NCI-H345 (cell line): ENCODE measurements around the gene MGAT4C.

Experiments
- DNase-seq: peaks from one replicate; lab custom pipeline; 2025; lab: John Stamatoyannopoulos, UW

Gene MGAT4C

DNA sequence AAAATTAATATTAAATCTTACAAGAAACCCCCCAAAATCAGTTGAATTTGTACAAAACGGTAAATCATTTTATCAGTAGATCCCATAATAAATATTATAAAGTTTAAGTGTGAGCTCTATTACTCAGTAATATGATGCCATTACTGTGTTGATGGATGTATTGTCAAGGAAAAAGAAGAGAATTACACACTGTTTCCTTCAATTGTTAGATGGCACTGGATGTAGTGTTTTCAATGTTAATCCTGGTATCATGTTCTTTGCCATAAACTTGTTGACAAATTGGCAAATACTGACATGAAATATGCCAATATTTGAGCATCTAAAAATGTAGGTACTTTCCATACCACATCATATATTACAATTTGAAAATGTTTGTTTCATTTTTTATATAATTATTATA is 280.5 kb downstream of the MGAT4C start:
- no peak for DNase-seq

DNA sequence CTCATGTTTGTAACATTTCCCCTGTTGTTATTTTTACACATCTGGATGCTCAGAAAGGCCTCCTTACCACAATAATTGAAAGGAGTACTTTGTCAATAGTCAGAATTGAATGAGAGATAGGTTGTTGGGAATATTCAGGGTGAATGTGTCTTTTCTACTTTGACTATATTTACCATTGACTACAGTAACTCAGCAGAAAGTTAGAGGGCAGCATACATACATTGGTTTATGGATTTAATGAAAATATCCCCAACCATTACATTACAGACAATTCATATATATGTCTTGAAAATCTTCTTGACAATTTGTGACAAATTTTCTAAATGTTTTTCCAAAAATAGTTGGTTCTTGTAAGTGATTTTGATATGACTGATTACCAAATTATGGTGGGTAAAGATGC is 284.4 kb downstream of the MGAT4C start:
- DNase-seq = no peak

DNA sequence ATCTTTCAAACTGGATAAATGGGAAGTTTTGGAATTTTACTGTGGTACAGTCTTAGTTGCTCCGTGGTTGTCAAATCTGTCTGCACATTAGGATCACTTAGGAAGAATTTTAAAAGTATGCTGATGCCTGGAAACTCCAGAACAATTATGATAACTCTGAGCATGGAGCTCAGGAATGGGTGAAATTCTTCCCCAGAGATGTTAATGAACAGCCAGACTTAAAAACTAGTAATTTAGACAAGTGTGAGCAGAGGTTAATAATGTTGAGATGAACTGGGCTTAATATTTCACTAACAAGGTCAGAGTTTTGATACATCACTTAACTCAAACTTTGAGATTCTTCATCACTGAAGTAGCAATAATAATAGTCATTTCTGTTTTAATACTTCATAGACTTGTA is 287.6 kb downstream of the MGAT4C start:
- DNase-seq = no peak

DNA sequence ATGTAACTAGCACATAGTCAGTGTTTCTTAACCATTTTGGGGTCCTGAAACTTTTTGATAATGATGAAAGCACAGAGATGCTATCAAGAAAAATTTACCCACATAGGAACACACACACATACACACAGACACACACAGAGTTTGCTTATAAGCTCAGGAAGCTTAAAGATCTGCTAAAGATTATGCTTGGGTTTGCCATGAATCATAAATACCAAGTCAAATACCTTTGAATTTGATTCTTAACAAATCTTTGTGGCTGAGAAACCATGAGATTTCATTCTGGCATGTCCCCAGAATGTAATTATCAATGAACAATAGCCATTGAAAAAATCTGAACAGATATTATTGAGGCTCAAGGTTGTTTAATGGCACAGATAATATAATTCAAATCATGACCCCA is 292.9 kb downstream of the MGAT4C start:
- DNase-seq = no peak

DNA sequence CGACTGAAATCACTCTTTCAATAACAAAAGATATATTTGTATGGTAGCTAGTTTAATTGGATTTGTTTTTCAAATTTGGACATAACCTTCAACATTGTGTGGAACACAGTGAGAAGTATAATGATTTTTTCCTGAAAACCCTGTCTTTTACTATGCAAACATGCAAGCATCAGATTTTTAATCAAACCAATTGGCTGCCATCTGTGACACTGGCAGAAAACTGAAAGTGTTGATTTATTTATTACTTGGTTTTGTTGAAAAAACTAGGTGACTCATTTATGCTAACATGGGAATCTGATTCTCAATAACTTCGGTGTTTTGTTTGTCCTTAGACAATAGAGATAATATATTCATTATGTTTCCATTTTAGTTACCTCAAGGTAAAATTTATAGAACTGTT is 300.1 kb downstream of the MGAT4C start:
- no peak for DNase-seq

DNA sequence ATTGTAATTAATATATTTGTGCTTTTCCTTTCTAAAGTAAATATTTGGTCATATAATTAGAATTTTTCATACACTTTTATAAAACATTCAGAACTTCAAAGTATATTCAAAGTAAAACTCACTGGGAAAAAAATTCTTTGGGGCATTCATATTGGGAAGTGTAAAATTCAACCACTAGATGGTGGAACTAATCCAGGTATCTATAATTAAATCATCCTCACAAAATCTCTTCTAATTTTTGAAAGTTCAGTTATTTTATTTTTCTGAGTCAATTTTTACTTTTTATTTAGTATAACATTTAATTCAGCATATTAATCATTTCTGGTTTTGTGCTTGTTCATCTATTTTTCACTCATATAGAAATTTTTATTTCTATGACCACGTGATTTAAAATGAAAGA is 301.1 kb downstream of the MGAT4C start:
- DNase-seq = no peak

DNA sequence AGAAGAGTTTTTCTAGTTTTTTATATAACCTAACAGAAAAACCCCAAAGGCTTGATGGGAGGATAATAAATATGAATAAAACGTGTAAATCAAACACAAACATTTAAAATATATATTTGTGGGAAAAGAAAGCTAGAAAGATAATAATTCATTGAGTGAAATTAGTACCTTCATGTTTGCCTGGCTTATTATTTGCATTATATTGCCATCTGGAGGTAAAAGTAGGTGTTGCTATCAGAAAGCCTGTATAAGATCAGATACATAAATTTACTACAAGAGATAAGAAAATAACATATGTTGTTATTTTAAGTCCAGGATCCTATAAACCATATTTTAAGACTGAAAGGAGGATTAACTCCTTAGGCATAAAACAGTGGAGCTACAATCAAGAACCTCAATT is 304.4 kb downstream of the MGAT4C start:
- peak; percentile 29 for DNase-seq

DNA sequence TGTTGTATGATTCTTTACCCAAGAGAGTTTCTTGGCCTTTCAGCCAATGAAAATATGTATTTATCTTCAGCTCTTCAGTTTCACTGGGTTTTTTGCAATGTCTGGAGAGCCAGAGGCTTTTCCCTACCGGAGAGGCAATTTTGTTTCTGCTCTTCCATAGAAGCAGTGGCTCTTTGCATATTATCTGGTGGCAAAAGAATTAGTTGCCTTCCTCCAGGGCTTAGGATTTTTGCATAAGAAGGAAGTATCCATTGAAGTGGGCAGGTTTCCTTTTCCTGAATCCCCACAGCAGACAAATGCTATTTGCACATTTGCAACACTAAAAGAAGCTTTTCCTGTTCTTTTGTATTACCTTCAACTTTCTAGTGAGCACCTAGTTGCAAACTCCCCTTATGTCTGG is 306.9 kb downstream of the MGAT4C start:
- no peak for DNase-seq

DNA sequence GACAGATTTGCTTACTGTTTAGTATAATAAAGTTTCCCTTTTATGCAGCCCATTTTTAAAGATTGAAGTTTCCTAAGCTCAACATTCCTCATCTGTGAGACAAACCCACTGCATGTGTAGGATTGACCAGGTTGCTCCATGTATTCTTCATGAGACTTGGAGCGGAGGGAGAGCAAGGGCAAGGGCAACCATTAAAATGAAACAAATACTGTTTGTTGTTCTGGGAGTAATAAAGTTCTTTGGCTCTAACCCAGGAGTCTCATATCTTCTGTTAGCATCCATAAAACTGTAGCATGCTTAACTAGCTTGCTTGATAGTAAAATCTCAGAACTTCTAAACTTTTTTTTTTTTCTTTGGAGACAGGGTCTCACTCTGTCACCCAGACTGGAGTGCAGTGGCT is 307.9 kb downstream of the MGAT4C start:
- no peak for DNase-seq

DNA sequence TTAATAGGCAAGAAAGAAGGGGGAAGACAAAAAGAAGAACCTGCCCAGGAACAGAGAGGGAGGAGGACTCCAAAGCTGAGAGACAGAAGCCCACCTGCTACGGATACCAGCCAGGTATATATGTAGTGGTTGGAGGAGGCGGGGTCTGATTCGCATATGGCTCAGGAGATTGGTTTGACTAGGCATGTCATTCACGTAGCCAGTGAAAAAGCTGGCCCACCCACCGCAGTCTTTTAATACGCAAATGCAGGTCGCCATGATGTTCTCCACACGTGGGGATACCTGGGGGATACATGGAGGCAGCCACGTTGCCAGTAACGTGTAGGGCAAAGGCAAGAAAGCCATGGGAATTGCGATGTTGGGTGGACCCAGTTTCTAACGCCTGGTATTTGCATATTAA is 308.9 kb downstream of the MGAT4C start:
- no peak for DNase-seq

DNA sequence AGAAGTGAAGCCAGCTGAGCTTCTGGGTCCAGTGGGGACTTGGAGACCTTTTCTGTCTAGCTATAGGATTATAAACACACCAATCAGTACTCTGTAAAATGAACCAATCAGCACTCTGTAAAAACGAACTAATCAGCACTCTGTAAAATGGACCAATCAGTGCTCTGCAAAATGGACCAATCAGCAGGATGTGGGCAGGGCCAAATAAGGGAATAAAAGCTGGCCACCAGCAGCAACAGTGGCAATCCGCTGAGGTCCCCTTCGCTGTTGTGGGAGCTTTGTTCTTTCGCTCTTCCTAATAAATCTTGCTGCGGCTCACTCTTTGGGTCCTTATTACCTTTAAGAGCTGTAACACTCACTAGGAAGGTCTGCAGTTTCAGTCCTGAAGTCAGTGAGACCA is 309.8 kb downstream of the MGAT4C start:
- no peak for DNase-seq

DNA sequence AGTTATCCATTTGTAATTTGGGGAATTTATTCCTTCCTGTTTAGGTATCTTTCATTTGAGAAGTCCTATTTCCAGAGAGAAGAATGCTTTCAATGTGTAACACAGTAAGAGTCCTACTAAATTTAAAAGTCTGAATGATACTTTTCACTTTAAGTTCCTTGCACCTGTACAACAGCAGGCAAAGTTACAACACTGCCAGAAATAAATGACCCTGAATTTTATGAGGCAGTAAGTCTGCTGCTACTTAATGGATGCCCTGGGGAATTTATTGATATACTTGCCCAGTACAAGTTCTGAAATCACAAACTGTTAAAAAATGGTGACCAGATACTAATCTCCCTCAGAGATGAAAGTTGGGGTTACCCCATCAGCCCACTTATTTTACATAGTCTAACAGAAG is 329.0 kb downstream of the MGAT4C start:
- no peak for DNase-seq

DNA sequence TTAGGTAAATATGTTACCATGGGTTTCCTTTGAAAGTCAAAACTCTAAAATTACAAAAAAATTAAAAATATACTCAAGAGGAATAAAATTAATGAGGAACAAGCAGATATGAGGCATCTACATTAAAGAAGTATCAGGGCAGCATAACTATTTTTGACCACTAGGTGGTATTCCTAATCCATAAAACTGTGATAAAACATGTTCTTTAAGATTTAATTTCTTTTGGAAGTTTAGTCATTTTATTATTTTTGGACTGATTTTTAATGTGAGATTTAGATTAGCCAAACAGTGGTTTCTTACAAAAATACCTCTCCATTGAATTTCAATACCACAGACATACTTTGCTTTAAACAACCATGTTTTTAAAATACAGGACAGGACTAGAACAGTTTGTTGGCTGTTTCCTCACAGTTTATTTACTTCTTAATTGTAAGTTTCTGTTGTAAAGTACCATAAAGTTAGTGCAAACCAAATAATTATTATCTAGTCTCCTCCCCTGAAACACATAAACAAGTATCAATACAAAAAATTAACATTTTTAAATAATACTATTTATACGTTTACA is 332.3 kb downstream of the MGAT4C start:
- DNase-seq = peak; percentile 1

DNA sequence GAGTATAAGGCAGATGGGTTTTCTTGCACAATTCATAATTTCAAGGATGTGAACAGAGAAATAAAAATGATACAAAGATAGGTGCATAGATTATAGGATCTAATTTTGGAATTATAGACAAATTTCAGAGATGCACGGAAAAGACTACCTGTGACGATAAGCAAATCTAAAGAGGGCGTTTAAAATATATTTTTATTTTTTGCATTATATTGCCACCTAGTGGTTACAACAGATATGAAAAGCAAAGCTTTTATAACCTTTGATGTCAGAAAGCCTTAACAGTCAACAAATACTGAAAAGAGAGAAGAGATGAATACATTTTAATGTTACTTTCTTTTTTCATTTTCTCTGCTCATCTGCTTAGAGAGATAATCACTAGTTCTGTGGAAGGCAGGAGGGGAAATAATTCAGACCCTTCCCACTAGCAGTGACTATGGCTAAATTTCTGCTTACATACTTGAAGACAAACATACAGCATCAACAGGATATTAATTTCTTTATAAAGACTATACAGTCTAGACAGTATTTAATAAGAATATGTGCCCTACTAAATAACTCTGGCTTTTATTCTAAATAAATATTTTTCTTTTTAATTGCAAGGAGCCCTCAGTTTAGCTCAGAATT is 335.8 kb downstream of the MGAT4C start:
- peak; percentile 55 for DNase-seq
